ENCODE measurements around the gene MRPL33.

The MRPL33 gene

DNA sequence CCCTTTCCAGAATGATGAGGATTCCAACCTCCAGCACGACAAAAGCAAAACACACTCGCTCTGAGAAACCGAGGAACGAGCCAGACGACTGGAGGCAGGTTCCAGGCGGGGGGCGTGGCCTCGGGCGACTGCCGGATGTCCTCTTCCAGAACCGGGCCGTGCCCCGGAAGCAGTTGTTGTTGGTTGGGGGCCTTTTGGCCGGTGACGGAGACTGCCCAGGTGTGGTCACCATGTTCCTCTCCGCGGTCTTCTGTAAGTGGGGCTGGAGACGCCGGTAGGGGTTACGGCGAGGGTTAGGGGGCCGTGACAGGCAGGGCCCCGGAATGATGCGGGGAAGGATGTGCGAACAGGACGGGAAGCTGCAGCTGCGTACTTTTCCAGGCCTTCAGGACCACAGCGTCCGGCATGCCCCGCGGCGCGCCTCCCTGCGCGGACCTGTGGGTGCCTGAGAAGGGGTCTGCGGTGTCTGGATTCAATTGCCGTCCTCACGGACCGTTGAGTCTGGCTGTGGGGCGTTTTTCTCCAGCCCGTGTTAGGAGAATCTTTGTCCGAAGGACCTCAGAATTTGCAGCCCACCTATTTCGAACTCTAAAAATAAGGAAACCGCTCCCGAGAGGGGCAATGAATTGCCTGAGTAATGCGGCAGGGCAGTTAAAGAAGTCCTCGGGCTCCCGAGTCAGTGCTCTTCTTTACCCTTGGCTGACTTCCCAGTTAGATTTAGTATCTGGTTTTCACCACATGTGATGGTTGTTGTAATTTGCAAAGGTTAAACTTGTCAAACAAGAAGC lies at the start of gene MRPL33:
Gene MRPL33 (plus strand): TSS at position 172 of the 788 bp plus-strand sequence. CDS start 59 bp downstream, at position 231.
- peak; percentile 94 for FAIRE-seq
- peak; percentile 88 for DNase-seq (ENCODE audit: extremely low spot score, insufficient read length, low read depth)

DNA sequence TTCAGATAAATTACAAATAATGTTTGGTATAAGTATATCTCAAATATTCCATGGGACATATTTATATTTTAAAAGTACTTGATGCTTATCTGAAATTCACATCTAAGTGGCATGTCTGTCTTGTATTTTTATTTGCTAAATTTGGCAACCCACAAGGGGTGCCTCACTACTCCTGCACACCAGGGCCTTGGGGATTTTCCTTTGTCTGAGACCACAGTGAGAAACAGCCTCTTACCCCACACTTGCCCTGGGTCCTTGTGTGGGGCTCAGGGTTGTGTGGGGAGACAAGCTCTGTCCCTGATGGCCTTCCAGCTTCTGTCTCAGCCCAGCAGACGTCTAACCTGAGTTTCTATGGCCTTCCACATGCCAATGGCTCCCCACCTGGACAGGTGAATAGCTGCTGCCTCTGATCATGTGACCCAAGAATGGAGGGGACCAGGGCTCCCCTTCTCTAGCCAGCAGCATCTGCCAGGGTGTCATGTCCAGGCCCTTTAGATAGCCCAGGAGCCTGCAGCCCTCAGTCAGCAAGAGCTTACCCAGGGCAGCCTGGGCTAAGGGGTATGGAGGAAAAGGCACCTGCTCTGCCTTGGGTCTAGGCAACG lies 49.5 kb upstream of the MRPL33 start:
- no peak for DNase-seq (ENCODE audit: extremely low spot score, insufficient read length, low read depth)
- FAIRE-seq = no peak

DNA sequence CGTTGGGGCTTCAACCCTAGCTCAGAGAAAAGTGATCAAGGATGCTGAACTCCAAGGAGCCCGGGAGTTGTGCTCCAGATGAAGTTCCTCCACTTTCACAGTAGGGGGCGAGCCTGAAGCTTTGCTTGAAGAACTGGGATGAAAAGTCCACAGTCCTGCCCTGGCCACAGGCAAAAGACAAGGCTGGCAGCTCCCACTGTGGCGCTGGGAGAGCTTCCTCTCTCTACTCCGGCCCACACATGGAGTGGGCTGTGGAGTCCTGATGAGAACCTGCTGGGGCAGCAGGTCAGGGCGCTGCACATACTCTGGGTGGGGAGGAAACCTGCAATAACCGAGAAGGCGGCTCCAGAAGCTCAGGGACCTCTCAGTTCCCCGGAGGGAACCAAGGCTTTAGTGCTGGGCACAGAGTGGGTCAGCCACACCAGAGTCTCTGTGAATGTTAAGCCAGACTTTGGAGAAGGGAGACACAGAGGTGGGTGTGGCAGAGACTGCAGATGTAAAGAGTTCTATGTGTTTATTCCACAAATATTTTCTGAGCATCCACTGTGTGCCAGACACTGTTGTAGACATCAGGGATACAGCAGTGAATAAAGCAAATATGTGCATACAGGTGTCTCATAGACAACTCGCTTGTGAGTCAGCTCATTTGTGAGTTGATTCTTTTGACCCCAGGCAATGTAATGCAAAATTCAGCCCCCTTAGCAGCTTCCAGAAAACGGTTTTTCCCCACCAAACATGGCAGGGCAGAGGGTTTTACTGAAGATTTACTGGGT lies 48.0 kb upstream of the MRPL33 start:
- no peak for DNase-seq (ENCODE audit: extremely low spot score, insufficient read length, low read depth)
- FAIRE-seq = peak; percentile 62

- DNase-seq (ENCODE audit: extremely low spot score, insufficient read length, low read depth) = no peak
- no peak for FAIRE-seq
Measured at GRCh38 chr2:27724191-27724590, 47.3 kb upstream of the MRPL33 start.

- DNase-seq (ENCODE audit: extremely low spot score, insufficient read length, low read depth) (no peak), FAIRE-seq (no peak)
Measured at GRCh38 chr2:27724905-27725701, 46.4 kb upstream of the MRPL33 start.

- DNase-seq (ENCODE audit: extremely low spot score, insufficient read length, low read depth) = no peak
- no peak for FAIRE-seq
Measured at GRCh38 chr2:27727257-27727656, 44.3 kb upstream of the MRPL33 start.

- DNase-seq (ENCODE audit: extremely low spot score, insufficient read length, low read depth) = no peak
Measured at GRCh38 chr2:27728081-27728858, 43.2 kb upstream of the MRPL33 start.

DNA sequence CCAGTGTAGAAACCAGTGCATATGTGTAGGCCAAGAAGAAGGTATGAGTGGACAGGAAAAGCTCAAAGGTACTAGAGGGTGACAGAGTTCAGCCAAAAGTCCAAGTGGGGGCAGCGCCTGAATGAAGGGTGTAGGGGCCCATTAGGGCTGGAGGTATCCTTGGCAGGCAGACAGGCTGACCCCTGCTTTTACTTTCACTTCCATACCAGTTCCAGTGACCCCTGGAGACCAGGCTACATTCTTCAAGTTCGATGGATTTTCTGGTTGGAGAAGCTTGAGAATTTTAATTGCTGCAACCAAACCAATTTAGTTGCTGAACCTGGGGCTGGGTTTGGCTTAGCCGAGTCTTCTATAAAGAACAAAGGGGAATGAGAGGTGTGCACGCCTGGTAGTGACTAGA lies 42.3 kb upstream of the MRPL33 start:
- FAIRE-seq = no peak
- no peak for DNase-seq (ENCODE audit: extremely low spot score, insufficient read length, low read depth)

More at GRCh38 chr2:27728081-27728858, 43.2 kb upstream of the MRPL33 start:
- no peak for FAIRE-seq

DNA sequence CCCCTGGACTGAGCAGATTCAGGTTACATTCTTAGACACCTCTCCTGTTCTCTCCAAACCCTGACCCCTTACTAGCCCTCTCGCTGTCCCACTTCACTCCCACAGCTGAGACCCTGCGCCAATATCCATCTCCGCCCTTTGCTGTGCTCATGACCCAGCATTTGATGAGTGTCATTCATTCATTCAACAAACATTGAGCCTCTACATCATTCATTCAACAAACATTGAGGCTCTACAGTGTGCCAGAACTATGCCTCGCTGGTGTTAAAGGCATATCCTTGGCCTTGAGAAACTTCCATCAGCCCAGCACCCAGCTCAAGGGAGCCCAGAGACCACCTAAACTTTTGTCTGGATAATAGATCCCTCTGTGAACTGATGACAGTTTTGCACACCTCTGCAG lies 41.9 kb upstream of the MRPL33 start:
- FAIRE-seq = no peak
- DNase-seq (ENCODE audit: extremely low spot score, insufficient read length, low read depth) = no peak

- FAIRE-seq = no peak
- no peak for DNase-seq (ENCODE audit: extremely low spot score, insufficient read length, low read depth)
Measured at GRCh38 chr2:27730261-27730662, 41.3 kb upstream of the MRPL33 start.

GRCh38 chr2:27730980-27731691 lies 40.4 kb upstream of the MRPL33 start:
- FAIRE-seq (no peak), DNase-seq (ENCODE audit: extremely low spot score, insufficient read length, low read depth) (no peak)

GRCh38 chr2:27734305-27734704 lies 37.2 kb upstream of the MRPL33 start:
- FAIRE-seq (no peak), DNase-seq (ENCODE audit: extremely low spot score, insufficient read length, low read depth) (no peak)

GRCh38 chr2:27735263-27735904 lies 36.1 kb upstream of the MRPL33 start:
- FAIRE-seq (no peak), DNase-seq (ENCODE audit: extremely low spot score, insufficient read length, low read depth) (no peak)

DNA sequence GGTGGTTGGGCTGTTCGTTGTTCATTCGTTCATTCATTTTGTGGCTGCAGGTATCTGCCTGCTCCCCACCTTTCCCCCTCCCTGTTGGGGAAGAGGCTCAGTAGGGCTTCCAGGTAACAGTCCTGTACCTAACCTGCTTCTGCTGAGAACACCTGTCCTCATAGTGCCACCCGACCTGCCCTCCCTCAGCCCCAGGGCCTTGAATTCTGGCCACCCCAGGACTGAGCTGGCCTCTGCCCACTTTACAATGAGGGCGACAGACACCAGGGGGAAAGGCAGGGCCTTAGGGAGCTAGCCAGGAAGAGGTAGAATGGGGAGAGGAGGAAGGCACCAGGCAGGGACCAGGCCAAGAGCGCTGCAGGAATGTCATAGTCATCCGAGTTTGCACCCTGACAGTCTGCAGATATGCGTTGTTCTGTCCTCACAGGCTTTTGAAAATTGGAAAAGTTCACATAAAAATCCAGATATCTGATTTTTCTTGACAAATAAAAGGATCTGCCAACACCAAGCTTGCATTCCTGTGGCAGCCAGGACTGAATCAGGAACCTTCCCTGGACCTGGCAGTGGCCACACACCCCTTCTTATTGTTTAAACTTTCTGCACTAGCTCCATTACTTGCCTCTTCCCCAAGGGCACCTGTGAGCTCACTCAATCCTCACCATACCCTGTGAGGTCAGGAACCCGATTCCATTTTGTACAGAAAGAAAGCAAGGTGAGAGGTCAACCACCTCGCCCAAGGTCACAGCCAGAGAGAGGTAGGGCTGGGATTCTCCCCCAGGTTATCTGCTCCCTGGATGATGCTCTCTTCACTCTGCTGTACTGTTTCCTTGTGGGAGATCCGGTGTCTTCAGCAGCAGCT lies 35.3 kb upstream of the MRPL33 start:
- no peak for FAIRE-seq
- no peak for DNase-seq (ENCODE audit: extremely low spot score, insufficient read length, low read depth)

DNA sequence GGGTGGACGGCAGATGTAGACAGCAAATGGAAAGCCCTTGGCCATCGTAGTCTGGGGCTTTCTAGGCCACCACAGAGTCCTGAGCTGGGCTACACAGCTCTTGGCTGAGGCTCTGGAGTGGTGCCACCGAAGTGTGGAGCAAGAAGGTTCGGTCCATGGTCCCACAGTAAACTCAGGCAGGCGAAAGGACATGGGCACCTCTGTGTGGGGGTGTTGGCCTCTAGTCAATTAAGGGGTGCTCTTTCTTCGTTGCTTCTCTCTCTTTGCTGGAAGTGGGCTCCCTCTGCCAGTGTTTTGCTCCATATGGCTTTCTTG lies 34.7 kb upstream of the MRPL33 start:
- no peak for DNase-seq (ENCODE audit: extremely low spot score, insufficient read length, low read depth)
- no peak for FAIRE-seq

- no peak for DNase-seq (ENCODE audit: extremely low spot score, insufficient read length, low read depth)
- FAIRE-seq = no peak
Measured at GRCh38 chr2:27737676-27738348, 33.7 kb upstream of the MRPL33 start.

All from GM18507 (cell line).